Astrocyte of the cerebellum (primary cell): ENCODE measurements around the gene PICALM.
"Not testable (repeated sequence)": the region's sequence is repeated elsewhere in the genome, so short reads cannot be mapped to it uniquely, and the experiment has no call there.

Experiments
- DNase-seq: peaks from one replicate; pipeline ENCODE4 v3.0.0-alpha.2; 2011; ENCODE audit warnings: low read depth
- H3K4me3 ChIP-seq: 2 replicates; pipeline ENCODE4 v1.5.1; 2011; ENCODE audit warnings: mild to moderate bottlenecking, low read depth, low read length, moderate library complexity
- in situ Hi-C: cut with HindIII; loops from 2 replicates; pipeline ENCODE4 v1.10.0; 2017; ENCODE audit warnings: low sequenced_read_pairs
- TF ChIP-seq, protein P1 (sequence below): IDR thresholded peaks from 2 replicates; pipeline ENCODE4 v1.5.1; 2012; ENCODE audit warnings: low read length, low read depth, moderate library complexity, mild to moderate bottlenecking; ENCODE audit errors: missing control alignments

PICALM gene

DNA sequence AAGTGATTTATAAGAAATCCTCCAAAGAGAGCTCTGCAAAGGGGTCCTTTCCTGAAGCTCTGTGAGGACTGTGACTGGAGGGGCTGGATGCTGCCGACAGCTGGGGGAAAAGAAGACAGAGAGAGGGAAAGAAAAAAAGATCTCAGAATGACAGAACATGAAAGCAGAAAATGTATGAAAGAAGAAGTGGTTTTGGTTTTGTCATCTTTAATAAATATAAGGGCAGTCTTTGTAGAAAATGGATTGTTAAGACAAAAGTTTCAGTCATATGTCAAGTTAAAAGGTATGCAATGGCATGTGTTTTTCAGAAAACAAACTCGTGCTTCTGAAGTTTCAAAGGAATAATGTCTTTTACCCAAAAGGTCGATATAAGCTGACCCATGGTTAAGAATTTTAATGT lies 108.2 kb downstream of the PICALM start:
- DNase-seq, result no peak
- TF ChIP-seq, protein P1, sequence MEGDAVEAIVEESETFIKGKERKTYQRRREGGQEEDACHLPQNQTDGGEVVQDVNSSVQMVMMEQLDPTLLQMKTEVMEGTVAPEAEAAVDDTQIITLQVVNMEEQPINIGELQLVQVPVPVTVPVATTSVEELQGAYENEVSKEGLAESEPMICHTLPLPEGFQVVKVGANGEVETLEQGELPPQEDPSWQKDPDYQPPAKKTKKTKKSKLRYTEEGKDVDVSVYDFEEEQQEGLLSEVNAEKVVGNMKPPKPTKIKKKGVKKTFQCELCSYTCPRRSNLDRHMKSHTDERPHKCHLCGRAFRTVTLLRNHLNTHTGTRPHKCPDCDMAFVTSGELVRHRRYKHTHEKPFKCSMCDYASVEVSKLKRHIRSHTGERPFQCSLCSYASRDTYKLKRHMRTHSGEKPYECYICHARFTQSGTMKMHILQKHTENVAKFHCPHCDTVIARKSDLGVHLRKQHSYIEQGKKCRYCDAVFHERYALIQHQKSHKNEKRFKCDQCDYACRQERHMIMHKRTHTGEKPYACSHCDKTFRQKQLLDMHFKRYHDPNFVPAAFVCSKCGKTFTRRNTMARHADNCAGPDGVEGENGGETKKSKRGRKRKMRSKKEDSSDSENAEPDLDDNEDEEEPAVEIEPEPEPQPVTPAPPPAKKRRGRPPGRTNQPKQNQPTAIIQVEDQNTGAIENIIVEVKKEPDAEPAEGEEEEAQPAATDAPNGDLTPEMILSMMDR, result no peak
- in situ Hi-C loops, result no loop called here
- H3K4me3 ChIP-seq, result no peak overlapping the region

DNA sequence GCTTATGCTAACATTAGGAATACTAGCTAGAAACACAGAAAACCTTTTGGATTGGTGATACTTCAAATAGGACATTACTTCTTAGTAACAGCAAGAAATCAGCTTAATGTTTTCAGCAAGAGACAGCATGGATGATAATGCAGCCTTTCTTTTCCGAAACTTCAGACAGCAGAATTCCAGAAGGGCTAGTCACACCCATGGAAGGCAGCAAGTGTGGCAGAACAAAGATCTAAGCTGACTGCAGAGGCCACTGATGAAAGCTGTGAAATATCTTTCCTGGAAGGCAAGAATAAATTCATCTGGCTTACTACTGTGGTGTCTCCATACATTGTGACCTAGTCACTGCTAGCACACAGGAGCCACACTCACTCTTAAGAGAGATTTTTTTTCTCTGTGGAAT lies 113.4 kb downstream of the PICALM start:
- in situ Hi-C loops, result no loop called here
- peak; percentile 19 for DNase-seq
- TF ChIP-seq, protein P1, result no peak
- no peak overlapping the region for H3K4me3 ChIP-seq

DNA sequence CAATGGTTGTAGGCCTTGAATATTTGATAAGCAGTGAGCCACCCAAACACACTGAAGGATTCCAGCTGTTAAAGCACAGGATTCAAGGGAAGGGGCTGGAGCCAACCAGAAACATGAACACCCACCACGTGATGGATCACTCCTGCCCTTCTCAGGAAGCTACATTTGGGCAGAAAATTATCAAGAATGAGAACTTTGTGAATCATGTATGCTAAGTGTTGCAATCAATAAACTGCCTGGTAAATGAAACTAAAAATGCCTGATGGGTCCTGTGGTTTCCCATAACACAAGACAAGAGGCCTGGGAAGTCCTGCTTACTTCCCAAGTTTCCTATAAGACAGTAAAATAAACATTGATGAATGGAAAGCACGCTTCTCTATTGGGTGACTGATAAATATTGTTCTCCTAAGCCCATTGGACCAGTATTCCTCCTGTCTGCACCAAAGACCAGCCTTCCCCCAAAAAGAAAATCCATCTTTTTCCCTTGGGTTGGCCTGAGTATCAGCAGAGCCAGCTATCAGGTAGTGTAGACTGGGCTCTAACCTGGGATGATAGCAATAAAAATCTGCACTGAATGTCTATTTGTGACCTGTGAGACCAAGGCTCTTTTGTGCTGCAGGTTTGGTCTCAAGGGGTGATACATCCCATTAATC lies 115.3 kb downstream of the PICALM start:
- TF ChIP-seq, protein P1, result no peak
- in situ Hi-C loops, result loop anchor here (5.0 kb wide), 1 partner anchor 39 kb away; no protein-coding TSS in a partner anchor
- DNase-seq, result no peak
- no peak overlapping the region for H3K4me3 ChIP-seq

DNA sequence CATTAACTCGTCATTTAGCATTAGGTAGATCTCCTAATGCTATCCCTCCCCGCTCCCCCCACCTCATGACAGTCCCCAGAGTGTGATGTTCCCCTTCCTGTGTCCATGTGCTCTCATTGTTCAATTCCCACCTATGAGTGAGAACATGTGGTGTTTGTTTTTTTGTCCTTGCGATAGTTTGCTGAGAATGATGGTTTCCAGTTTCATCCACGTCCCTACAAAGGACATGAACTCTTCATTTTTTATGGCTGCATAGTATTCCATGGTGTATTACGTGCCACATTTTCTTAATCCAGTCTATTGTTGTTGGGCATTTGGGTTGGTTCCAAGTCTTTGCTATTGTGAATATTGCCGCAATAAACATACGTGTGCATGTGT lies 116.8 kb downstream of the PICALM start:
- not testable (repeated sequence) for DNase-seq, H3K4me3 ChIP-seq
- in situ Hi-C loops, result loop anchor here (5.0 kb wide), 1 partner anchor 40 kb away; no protein-coding TSS in a partner anchor

DNA sequence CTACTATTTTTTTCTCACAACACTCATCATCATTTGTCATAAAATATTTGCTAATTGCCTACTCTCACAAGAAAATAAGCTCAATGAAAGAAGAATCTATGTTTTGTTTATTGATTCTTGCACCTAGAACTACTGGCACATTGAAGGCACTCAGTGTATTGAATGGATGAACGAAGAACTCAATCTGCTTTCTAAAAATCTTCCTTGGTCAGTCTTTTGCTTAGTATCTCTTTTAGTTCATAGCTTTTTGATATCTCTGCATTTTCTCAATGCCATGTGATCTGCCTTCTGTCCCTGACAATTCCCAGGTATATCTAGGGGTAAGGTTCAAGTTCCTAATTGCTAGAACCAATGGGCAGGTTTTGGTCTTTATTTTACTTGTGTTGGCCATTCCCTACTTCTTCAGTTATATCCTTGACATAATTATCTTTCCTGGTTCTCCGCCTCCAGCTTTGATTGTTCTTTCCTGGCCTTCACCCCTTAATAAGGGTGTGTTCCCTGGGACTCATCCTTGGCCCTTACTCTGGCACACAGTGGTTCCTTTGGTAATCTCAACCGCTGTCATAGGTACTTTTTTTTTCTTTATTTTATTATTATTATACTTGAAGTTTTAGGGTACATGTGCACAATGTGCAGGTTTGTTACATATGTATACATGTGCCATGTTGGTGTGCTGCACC lies 117.3 kb downstream of the PICALM start:
- DNase-seq, result no peak
- TF ChIP-seq, protein P1, result no peak
- H3K4me3 ChIP-seq, result no peak overlapping the region
- in situ Hi-C loops, result loop anchor here (5.0 kb wide), 1 partner anchor 41 kb away; no protein-coding TSS in a partner anchor

DNA sequence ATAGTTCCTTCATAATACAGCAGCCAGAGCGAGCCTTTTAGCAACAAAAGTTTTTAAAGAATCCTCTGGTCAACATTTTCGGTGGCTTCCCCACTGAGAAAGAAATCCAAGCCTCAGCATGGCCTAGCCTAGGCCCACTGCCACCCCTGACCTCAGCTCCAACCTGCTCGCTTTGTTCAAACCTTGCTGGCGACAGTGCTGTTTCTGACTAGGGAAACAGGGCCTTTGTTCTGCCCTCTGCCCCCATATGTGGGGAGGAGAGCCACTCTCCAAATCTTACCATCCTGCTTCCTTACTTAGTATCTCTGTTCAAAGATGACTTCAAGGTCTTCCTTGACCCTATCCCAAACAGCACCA lies 117.9 kb downstream of the PICALM start:
- in situ Hi-C loops, result loop anchor here (5.0 kb wide), 1 partner anchor 41 kb away; no protein-coding TSS in a partner anchor
- no peak overlapping the region for H3K4me3 ChIP-seq

More for the DNA sequence above, 117.9 kb downstream of the PICALM start:
- TF ChIP-seq, protein P1, result no peak
- DNase-seq, result no peak
